KBM-7 (cell line): Measurements from ENCODE around the gene CCNF.

Experiments used
- DNase-seq: peaks from one replicate; pipeline ENCODE4 v3.0.0-alpha.2; 2015
- in situ Hi-C: fragments of 300-500 bp; cut with MboI; formaldehyde crosslinking; loops from 2 replicates; pipeline ENCODE4 v1.14.3; 2020; ENCODE audit warnings: low sequenced_read_pairs, low pct_unique_long_range_greater_than_20kb, mixed read lengths

The CCNF gene

GRCh38 chr16:2468233-2468724 lies 39.0 kb downstream of the CCNF start:
- in situ Hi-C loops, result no loop called here
- no peak for DNase-seq

- in situ Hi-C loops, result no loop called here
- no peak for DNase-seq
Measured at GRCh38 chr16:2468725-2469398, 39.6 kb downstream of the CCNF start.

GRCh38 chr16:2469399-2470233 lies 40.4 kb downstream of the CCNF start:
- in situ Hi-C loops, result no loop called here
- no peak for DNase-seq

- no peak for DNase-seq
- in situ Hi-C loops, result no loop called here
Measured at GRCh38 chr16:2470234-2470601, 41.0 kb downstream of the CCNF start.

GRCh38 chr16:2470603-2471015 lies 41.4 kb downstream of the CCNF start:
- in situ Hi-C loops, result no loop called here
- no peak for DNase-seq

GRCh38 chr16:2471016-2471652 lies 41.9 kb downstream of the CCNF start, which contains the start of gene NTN3:
Gene NTN3 (plus strand): TSS chr16:2471297. CDS start chr16:2471702, 405 bp downstream.
- DNase-seq, result no peak
- in situ Hi-C loops, result no loop called here

GRCh38 chr16:2471653-2472487 lies 42.6 kb downstream of the CCNF start:
- DNase-seq, result no peak
- in situ Hi-C loops, result no loop called here

GRCh38 chr16:2472488-2472864 lies 43.2 kb downstream of the CCNF start:
- DNase-seq, result no peak
- in situ Hi-C loops, result no loop called here

- in situ Hi-C loops, result no loop called here
- no peak for DNase-seq
Measured at GRCh38 chr16:2472885-2473445, 43.7 kb downstream of the CCNF start.

GRCh38 chr16:2473446-2473926 lies 44.2 kb downstream of the CCNF start:
- no peak for DNase-seq
- in situ Hi-C loops, result no loop called here

- peak; percentile 64 for DNase-seq
- in situ Hi-C loops, result no loop called here
Measured at GRCh38 chr16:2473999-2474876, 45.0 kb downstream of the CCNF start.

- DNase-seq, result peak; percentile 78
- in situ Hi-C loops, result no loop called here
Measured at GRCh38 chr16:2474877-2475412, 45.7 kb downstream of the CCNF start, which contains the start of gene TBC1D24. Gene TBC1D24 (plus strand): TSS chr16:2475127. CDS start chr16:2496149, 21,022 bp downstream.

- no peak for DNase-seq
- in situ Hi-C loops, result no loop called here
Measured at GRCh38 chr16:2475413-2476344, 46.4 kb downstream of the CCNF start.

GRCh38 chr16:2476345-2476720 lies 47.1 kb downstream of the CCNF start:
- DNase-seq, result no peak
- in situ Hi-C loops, result no loop called here

GRCh38 chr16:2476741-2477140 lies 47.5 kb downstream of the CCNF start:
- in situ Hi-C loops, result no loop called here
- DNase-seq, result no peak

GRCh38 chr16:2477327-2477726 lies 48.1 kb downstream of the CCNF start:
- no peak for DNase-seq
- in situ Hi-C loops, result no loop called here
